ENCODE data around the gene TOMM22. TPM values are rescaled to one million over a fixed set of nuclear protein-coding genes. Genes with fewer than 3 reads are reported as not detected.

The TOMM22 gene
- total and polyA plus RNA-seq, 10 donors, result 24.3 to 59.9 (median 42.8) TPM

DNA sequence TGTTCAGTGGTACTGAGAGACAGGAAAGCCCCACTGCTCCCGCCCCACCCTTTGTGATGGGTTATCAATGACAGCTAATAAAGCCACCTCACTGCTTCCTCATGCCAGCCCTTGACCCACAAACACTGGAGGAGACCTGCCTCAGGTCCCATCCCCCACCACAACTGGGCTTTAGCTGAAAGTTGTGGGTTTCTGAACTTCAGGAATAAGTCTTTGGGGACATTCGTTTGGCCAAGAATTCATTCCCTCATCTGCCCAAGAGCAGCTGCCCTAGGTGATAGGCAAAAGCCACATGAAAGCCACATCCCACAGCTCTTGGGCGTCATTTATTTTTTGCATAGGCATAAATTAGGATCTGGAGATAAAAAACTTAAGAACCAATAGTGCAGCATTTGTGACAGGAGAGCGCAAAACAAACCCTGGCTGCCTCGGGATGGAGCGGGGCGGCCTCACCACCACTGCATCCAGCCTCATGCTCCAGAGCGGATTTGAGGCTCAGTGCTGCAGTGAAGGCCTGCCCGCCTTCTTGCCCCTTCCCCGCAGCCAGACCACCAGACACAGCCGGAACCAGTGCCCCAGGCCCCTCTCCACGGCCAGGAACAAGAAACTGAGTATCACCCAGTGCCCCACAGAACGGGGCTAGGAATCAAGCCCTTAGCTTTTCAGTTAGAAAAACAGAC is 52.8 kb downstream of the TOMM22 start:
- H3K27ac ChIP-seq, result peak overlapping the region in 3 of 8 donors; percentile 38 to 58 (median 56)
- no peak overlapping the region for H3K4me3 ChIP-seq

More for the DNA sequence above, 52.8 kb downstream of the TOMM22 start:
- intact Hi-C loops (cut with DNase I; ENCODE audit: low total_unique reads), result no loop called here
- peak; percentile 57 for DNase-seq
- H3K4me1 ChIP-seq, result peaks cover 5 to 82% (median 30%) of the 10 kb centered on the region in 6 donors
- H3K9me3 ChIP-seq, result no peaks in the 10 kb centered on the region
- H3K27me3 ChIP-seq (replicated peaks in 1 of 7), result no peaks in the 10 kb centered on the region
- no peak for TF ChIP-seq POLR2A (IDR thresholded peaks at IDR 0.05)
- TF ChIP-seq POLR2AphosphoS5 (IDR thresholded peaks at IDR 0.05), result peak in 2 of 3 donors; percentile 54 to 78
- peaks cover 7 to 100% (median 89%) of the 10 kb centered on the region in 6 donors for H3K36me3 ChIP-seq
- WGBS, 5 donors, result 88 to 94% (median 91%) methylated on average over 10 to 13 of the region's 13 CpGs

Other genes with a start within 250 kb of the TOMM22 start
- gene KCNJ4, start 226.8 kb upstream of the TOMM22 start, total RNA-seq, result not detected
- not detected for gene KCNJ4, start 226.8 kb upstream of the TOMM22 start, polyA plus RNA-seq
- 1 to 10 TPM; 1.5 to 4.9 (median 3.1) TPM for gene KDELR3, start 213.9 kb upstream of the TOMM22 start, total RNA-seq
- 1 to 10 TPM in 2 of 3 donors, under 1 TPM in 1; 1.00 to 3.1 (median 1.2) TPM for gene KDELR3, start 213.9 kb upstream of the TOMM22 start, polyA plus RNA-seq
- 100 to 1,000 TPM; 579 to 818 (median 658) TPM for gene DDX17, start 175.6 kb upstream of the TOMM22 start, total RNA-seq
- 100 to 1,000 TPM; 150 to 224 (median 204) TPM for gene DDX17, start 175.6 kb upstream of the TOMM22 start, polyA plus RNA-seq
- gene DMC1, start 111.8 kb upstream of the TOMM22 start, total RNA-seq, result 1 to 10 TPM in 3 of 7 donors, under 1 TPM in 1, not detected in 3; 0.80 to 2.7 (median 2.0) TPM
- gene DMC1, start 111.8 kb upstream of the TOMM22 start, polyA plus RNA-seq, result under 1 TPM; 0.15 to 0.58 (median 0.16) TPM
- 1 to 10 TPM in 1 of 7 donors, under 1 TPM in 5, not detected in 1; 0.06 to 3.0 (median 0.49) TPM for gene FAM227A, start 25.6 kb upstream of the TOMM22 start, total RNA-seq
- gene FAM227A, start 25.6 kb upstream of the TOMM22 start, polyA plus RNA-seq, result under 1 TPM; 0.02 to 0.26 (median 0.07) TPM
- gene CBY1, start 25.3 kb upstream of the TOMM22 start, total RNA-seq, result 10 to 100 TPM; 20.2 to 28.5 (median 22.2) TPM
- gene CBY1, start 25.3 kb upstream of the TOMM22 start, polyA plus RNA-seq, result 10 to 100 TPM; 24.6 to 37.2 (median 28.1) TPM
- 10 to 100 TPM; 28.5 to 54.2 (median 36.4) TPM for gene JOSD1, start 19.0 kb downstream of the TOMM22 start, total RNA-seq
- gene JOSD1, start 19.0 kb downstream of the TOMM22 start, polyA plus RNA-seq, result 10 to 100 TPM; 10.1 to 16.3 (median 13.8) TPM
- gene GTPBP1, start 24.0 kb downstream of the TOMM22 start, total RNA-seq, result 100 to 1,000 TPM in 2 of 7 donors, 10 to 100 TPM in 5; 76.3 to 134 (median 98.8) TPM
- gene GTPBP1, start 24.0 kb downstream of the TOMM22 start, polyA plus RNA-seq, result 10 to 100 TPM in 1 of 3 donors, 1 to 10 TPM in 2; 9.7 to 31.9 (median 9.9) TPM
- 100 to 1,000 TPM; 204 to 455 (median 220) TPM for gene SUN2, start 74.0 kb downstream of the TOMM22 start, total RNA-seq
- gene SUN2, start 74.0 kb downstream of the TOMM22 start, polyA plus RNA-seq, result 10 to 100 TPM; 35.4 to 86.5 (median 38.9) TPM
- 10 to 100 TPM; 10.4 to 17.6 (median 13.9) TPM for gene DNAL4, start 112.2 kb downstream of the TOMM22 start, total RNA-seq
- 10 to 100 TPM in 2 of 3 donors, 1 to 10 TPM in 1; 8.6 to 16.2 (median 10.6) TPM for gene DNAL4, start 112.2 kb downstream of the TOMM22 start, polyA plus RNA-seq
- gene NPTXR, start 162.1 kb downstream of the TOMM22 start, total RNA-seq, result 10 to 100 TPM in 1 of 7 donors, 1 to 10 TPM in 6; 3.8 to 11.5 (median 5.0) TPM
- 1 to 10 TPM in 1 of 3 donors, under 1 TPM in 2; 0.24 to 1.2 (median 0.53) TPM for gene NPTXR, start 162.1 kb downstream of the TOMM22 start, polyA plus RNA-seq
- gene CBX6, start 190.3 kb downstream of the TOMM22 start, total RNA-seq, result 10 to 100 TPM; 35.8 to 72.2 (median 49.2) TPM
- gene CBX6, start 190.3 kb downstream of the TOMM22 start, polyA plus RNA-seq, result 10 to 100 TPM; 10.2 to 26.3 (median 11.3) TPM